HepG2 (cell line): ENCODE measurements around the gene PSMA7. TPM values are rescaled to one million over a fixed set of nuclear protein-coding genes. Genes with fewer than 3 reads are reported as not detected.

Source experiments
- CBX5 ChIP-seq: sonication (generic); formaldehyde crosslinking; IDR thresholded peaks from 2 replicates; pipeline ENCODE4 v1.4.0; 2020; ENCODE audit warnings: missing genetic modification reagents, borderline replicate concordance
- CREM ChIP-seq, 2 experiments: sonication (generic) in 1 of 2; formaldehyde crosslinking in 1 of 2; IDR thresholded peaks; 2 replicates each; pipeline versions ENCODE4 v1.4.0 to v1.6.1; 2016 to 2020; ENCODE audit warnings: antibody characterized with exemption in 1 of 2, mild to moderate bottlenecking in 1 of 2, missing genetic modification reagents in 1 of 2
- ELF3 ChIP-seq: IDR thresholded peaks from 2 replicates; pipeline ENCODE4 v1.6.1; 2016; ENCODE audit warnings: missing genetic modification reagents, missing compliant biosample characterization
- FOXA3 ChIP-seq: IDR thresholded peaks from 2 replicates; pipeline ENCODE4 v1.6.1; 2016; ENCODE audit warnings: missing genetic modification reagents, missing compliant biosample characterization
- HMGXB3 ChIP-seq: sonication (generic); formaldehyde crosslinking; IDR thresholded peaks from 2 replicates; pipeline ENCODE4 v1.4.0; 2020; ENCODE audit warnings: missing genetic modification reagents, borderline replicate concordance
- NBN ChIP-seq: fragments of 450-650 bp; conservative IDR thresholded peaks from 2 replicates; pipeline ENCODE4 v1.6.1; 2017
- NR3C1 ChIP-seq: sonication (generic); formaldehyde crosslinking; IDR thresholded peaks from 2 replicates; pipeline ENCODE4 v1.4.0; 2020; ENCODE audit warnings: missing genetic modification reagents
- PCBP2 ChIP-seq: fragments of 200-400 bp; formaldehyde crosslinking; optimal IDR thresholded peaks from 2 replicates; pipeline ENCODE3; 2018; ENCODE audit warnings: low read length, low read depth; ENCODE audit not compliant: poor library complexity, severe bottlenecking
- RELA ChIP-seq: sonication (generic); formaldehyde crosslinking; IDR thresholded peaks from 2 replicates; pipeline ENCODE4 v1.4.0; 2020; ENCODE audit warnings: missing genetic modification reagents
- ZBTB1 ChIP-seq: sonication (generic); formaldehyde crosslinking; IDR thresholded peaks from 2 replicates; pipeline ENCODE4 v1.4.0; 2020; ENCODE audit warnings: missing genetic modification reagents, borderline replicate concordance
- ZKSCAN8 ChIP-seq: IDR thresholded peaks from 2 replicates; pipeline ENCODE4 v1.6.1; 2016; ENCODE audit warnings: borderline replicate concordance, missing genetic modification reagents, missing compliant biosample characterization
- ZNF589 ChIP-seq: sonication (generic); formaldehyde crosslinking; conservative IDR thresholded peaks from 2 replicates; pipeline ENCODE4 v1.8.0; 2022; ENCODE audit warnings: mild to moderate bottlenecking, moderate library complexity, missing genetic modification reagents
- ZNF678 ChIP-seq: sonication (generic); formaldehyde crosslinking; IDR thresholded peaks from 2 replicates; pipeline ENCODE4 v1.4.0; 2020; ENCODE audit warnings: mild to moderate bottlenecking, missing genetic modification reagents
- ZZZ3 ChIP-seq: sonication (generic); formaldehyde crosslinking; IDR thresholded peaks from 2 replicates; pipeline ENCODE4 v1.4.0; 2020; ENCODE audit warnings: missing genetic modification reagents, mild to moderate bottlenecking, borderline replicate concordance
- polyA plus RNA-seq, 8 experiments: library from polyadenylated mRNA; depleted of rRNA in 3 of 8; stranded (reverse) in 7 of 8; unstranded in 1 of 8; fragments of >200 nt; fragmentation: Illumina TruSeq in 4 of 8; extraction: Trizol in 4 of 8; gene quantifications; 2 replicates each; pipeline versions ENCODE4 v1.2.1 to v1.2.3, GENCODE V29; 2011 to 2016; ENCODE audit warnings: low read depth in 4 of 8, missing spikeins in 1 of 8, mixed read lengths in 1 of 8; ENCODE audit not compliant: insufficient read depth in 1 of 8
- total RNA-seq, 5 experiments: library from RNA; depleted of rRNA; stranded (reverse); fragments of >200 nt; fragmentation: Illumina TruSeq; extraction: Trizol; gene quantifications; 2 replicates each; pipeline ENCODE4 v1.2.3, GENCODE V29; 2016; ENCODE audit warnings: low read depth in 1 of 5
- TF ChIP-seq, protein P1 (sequence below): sonication (generic); formaldehyde crosslinking; IDR thresholded peaks from 2 replicates; pipeline ENCODE4 v1.5.1; 2020; ENCODE audit warnings: missing genetic modification reagents, mild to moderate bottlenecking, borderline replicate concordance
- TF ChIP-seq, protein P2 (sequence below): sonication (generic); IDR thresholded peaks from 2 replicates; pipeline ENCODE4 v1.6.1; 2016; ENCODE audit warnings: low read depth, borderline replicate concordance
- TF ChIP-seq, protein P3 (sequence below), 2 experiments: sonication (generic) in 1 of 2; formaldehyde crosslinking in 1 of 2; IDR thresholded peaks; 2 replicates each; pipeline versions ENCODE4 v1.4.0 to v1.6.1; 2018 to 2020; ENCODE audit warnings: missing genetic modification reagents in 2 of 2, borderline replicate concordance in 1 of 2, low read depth in 1 of 2, mild to moderate bottlenecking in 1 of 2, missing biosample characterization in 1 of 2
- TF ChIP-seq, protein P4 (sequence below), 2 experiments: fragments of 450-650 bp in 1 of 2; sonication (generic) in 1 of 2; formaldehyde crosslinking; IDR thresholded peaks; 2 replicates each; pipeline versions ENCODE4 v1.5.0 to v1.8.0; 2020 to 2022; ENCODE audit warnings: mild to moderate bottlenecking in 1 of 2, missing genetic modification reagents in 1 of 2

The PSMA7 gene
- total and polyA plus RNA-seq, 2 of the 13 experiments (the other 11 are each of a cell fraction or from before 2014, with no cell fraction given): 531 to 631 TPM

DNA sequence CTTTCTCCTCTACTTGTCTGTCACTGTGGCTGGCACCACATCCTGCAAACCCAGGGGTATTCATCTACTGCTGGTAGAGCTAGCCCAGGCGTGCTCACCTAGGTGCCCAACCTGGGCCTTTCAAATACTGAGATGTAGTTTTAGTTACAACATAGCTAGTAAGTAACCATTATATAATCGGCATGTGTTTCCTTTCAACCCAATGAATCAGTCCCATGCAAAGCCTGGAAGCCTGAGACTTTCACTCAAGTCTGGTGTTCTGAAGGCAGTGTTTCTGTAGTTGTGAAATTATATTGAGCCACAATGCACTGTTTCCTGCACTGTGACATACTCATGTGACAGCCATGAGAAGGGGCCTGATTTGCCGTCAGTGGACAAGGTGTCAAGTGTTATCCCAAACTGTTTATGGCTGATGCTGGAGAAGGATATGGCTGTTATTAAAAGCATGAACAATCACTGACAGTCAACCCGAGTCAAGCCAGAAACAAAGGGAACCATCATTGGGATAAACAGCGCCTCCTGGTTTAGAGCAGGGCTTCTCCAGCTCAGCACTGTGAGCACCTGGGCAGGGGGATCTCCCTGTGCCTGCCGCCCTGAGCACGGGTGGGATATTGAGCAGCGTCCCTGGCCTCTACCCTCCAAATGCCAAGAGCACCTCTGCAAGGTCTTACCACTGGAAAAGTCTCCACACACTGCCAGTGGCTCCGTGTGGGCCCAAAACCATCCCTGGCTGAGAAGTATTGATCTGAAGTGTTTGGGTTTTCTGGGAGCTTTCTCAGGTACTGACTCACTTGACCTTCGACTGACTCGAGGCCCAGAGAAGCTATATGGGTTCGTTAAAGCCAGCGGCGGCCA is 1.6 kb downstream of the PSMA7 start (continued):
- TF ChIP-seq HMGXB3 (CRISPR knock-in tag) (no peak; the same call in 1 of the 2 replicates), ZZZ3 (CRISPR knock-in tag) (no peak), ZKSCAN8 (CRISPR knock-in tag) (no peak), ZNF678 (CRISPR knock-in tag) (no peak), ZBTB1 (no peak), PCBP2 (no peak), CREM (IDR thresholded peaks at IDR 0.05) (no peak), CREM (CRISPR knock-in tag; IDR thresholded peaks at IDR 0.05) (no peak), ZNF589 (CRISPR knock-in tag) (peak; percentile 46; the same call in 1 of the 2 replicates), NBN (no peak), CBX5 (CRISPR knock-in tag) (no peak), FOXA3 (CRISPR knock-in tag) (no peak), NR3C1 (CRISPR knock-in tag) (no peak), ELF3 (CRISPR knock-in tag) (no peak; the same call in 1 of the 2 replicates), RELA (CRISPR knock-in tag) (no peak)
- TF ChIP-seq, protein P1, sequence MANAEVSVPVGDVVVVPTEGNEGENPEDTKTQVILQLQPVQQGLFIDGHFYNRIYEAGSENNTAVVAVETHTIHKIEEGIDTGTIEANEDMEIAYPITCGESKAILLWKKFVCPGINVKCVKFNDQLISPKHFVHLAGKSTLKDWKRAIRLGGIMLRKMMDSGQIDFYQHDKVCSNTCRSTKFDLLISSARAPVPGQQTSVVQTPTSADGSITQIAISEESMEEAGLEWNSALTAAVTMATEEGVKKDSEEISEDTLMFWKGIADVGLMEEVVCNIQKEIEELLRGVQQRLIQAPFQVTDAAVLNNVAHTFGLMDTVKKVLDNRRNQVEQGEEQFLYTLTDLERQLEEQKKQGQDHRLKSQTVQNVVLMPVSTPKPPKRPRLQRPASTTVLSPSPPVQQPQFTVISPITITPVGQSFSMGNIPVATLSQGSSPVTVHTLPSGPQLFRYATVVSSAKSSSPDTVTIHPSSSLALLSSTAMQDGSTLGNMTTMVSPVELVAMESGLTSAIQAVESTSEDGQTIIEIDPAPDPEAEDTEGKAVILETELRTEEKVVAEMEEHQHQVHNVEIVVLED: peak; percentile 56; the same call in 1 of the 2 replicates
- TF ChIP-seq, protein P2, sequence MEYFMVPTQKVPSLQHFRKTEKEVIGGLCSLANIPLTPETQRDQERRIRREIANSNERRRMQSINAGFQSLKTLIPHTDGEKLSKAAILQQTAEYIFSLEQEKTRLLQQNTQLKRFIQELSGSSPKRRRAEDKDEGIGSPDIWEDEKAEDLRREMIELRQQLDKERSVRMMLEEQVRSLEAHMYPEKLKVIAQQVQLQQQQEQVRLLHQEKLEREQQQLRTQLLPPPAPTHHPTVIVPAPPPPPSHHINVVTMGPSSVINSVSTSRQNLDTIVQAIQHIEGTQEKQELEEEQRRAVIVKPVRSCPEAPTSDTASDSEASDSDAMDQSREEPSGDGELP: 0 out of 2 replicates have a peak, but pooled peaks have one; percentile 74
- TF ChIP-seq, protein P3, sequence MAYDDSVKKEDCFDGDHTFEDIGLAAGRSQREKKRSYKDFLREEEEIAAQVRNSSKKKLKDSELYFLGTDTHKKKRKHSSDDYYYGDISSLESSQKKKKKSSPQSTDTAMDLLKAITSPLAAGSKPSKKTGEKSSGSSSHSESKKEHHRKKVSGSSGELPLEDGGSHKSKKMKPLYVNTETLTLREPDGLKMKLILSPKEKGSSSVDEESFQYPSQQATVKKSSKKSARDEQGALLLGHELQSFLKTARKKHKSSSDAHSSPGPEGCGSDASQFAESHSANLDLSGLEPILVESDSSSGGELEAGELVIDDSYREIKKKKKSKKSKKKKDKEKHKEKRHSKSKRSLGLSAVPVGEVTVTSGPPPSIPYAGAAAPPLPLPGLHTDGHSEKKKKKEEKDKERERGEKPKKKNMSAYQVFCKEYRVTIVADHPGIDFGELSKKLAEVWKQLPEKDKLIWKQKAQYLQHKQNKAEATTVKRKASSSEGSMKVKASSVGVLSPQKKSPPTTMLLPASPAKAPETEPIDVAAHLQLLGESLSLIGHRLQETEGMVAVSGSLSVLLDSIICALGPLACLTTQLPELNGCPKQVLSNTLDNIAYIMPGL (CRISPR knock-in tag; IDR thresholded peaks at IDR 0.05; ENCODE audit: borderline replicate concordance in 1 of 2, low read depth in 1 of 2): peak in 1 of 2 experiments; percentile 63; a peak in 3 of 4 replicates
- TF ChIP-seq, protein P4, sequence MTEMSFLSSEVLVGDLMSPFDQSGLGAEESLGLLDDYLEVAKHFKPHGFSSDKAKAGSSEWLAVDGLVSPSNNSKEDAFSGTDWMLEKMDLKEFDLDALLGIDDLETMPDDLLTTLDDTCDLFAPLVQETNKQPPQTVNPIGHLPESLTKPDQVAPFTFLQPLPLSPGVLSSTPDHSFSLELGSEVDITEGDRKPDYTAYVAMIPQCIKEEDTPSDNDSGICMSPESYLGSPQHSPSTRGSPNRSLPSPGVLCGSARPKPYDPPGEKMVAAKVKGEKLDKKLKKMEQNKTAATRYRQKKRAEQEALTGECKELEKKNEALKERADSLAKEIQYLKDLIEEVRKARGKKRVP (CRISPR knock-in tag; IDR thresholded peaks at IDR 0.05): no peak
